Keratinocyte (primary cell): ENCODE data around the gene OARD1. TPM values are rescaled to one million over a fixed set of nuclear protein-coding genes. Genes with fewer than 3 reads are reported as not detected.

Experiments used
- DNase-seq: peaks from one replicate; pipeline ENCODE4 v3.0.0-alpha.2; 2011; ENCODE audit warnings: low read depth, missing footprints, low spot score
- FAIRE-seq: peaks from 2 replicates; lab custom pipeline; 2011; peaks lifted over from hg19 to GRCh38; lab: Jason Lieb, UNC
- H2AFZ ChIP-seq: 2 replicates; pipeline ENCODE4 v1.6.0; 2012; ENCODE audit warnings: low read length, control low read depth, inconsistent platforms; ENCODE audit not compliant: control insufficient read depth
- H3K27ac ChIP-seq: 2 replicates; pipeline ENCODE4 v1.5.1; 2011; ENCODE audit warnings: low read length; ENCODE audit not compliant: control insufficient read depth, insufficient read depth
- H3K27me3 ChIP-seq: 3 replicates; pipeline ENCODE4 v1.6.0; 2011; ENCODE audit warnings: low read length; ENCODE audit not compliant: control insufficient read depth, insufficient read depth; ENCODE audit errors: extremely low read depth
- H3K36me3 ChIP-seq, 2 experiments: 2 replicates in 1 of 2; 3 replicates in 1 of 2; pipeline ENCODE4 v1.5.1; 2011; ENCODE audit warnings: low read length in 2 of 2, mild to moderate bottlenecking in 1 of 2; ENCODE audit not compliant: control insufficient read depth in 2 of 2, insufficient read depth in 2 of 2; ENCODE audit errors: extremely low read depth in 1 of 2
- H3K4me1 ChIP-seq: 3 replicates; pipeline ENCODE4 v1.5.1; 2011; ENCODE audit warnings: low read length; ENCODE audit not compliant: control insufficient read depth, insufficient read depth; ENCODE audit errors: extremely low read depth
- H3K4me2 ChIP-seq: 3 replicates; pipeline ENCODE4 v1.6.0; 2011; ENCODE audit warnings: low read depth, low read length; ENCODE audit not compliant: control insufficient read depth, insufficient read depth; ENCODE audit errors: extremely low read depth
- H3K4me3 ChIP-seq, 3 experiments: fragments of 200-600 bp in 1 of 3; sonication (generic) in 1 of 3; 2 replicates in 2 of 3; 3 replicates in 1 of 3; pipeline ENCODE4 v1.5.1; 2011 to 2016; ENCODE audit warnings: low read length in 3 of 3, mild to moderate bottlenecking in 3 of 3, control low read depth in 2 of 3, inconsistent platforms in 1 of 3, low read depth in 1 of 3, mixed read lengths in 1 of 3, mixed run types in 1 of 3, moderate library complexity in 1 of 3; ENCODE audit not compliant: control insufficient read depth in 2 of 3, insufficient read depth in 2 of 3; ENCODE audit errors: extremely low read depth in 1 of 3
- H3K79me2 ChIP-seq: 2 replicates; pipeline ENCODE4 v1.6.0; 2012; ENCODE audit warnings: low read length; ENCODE audit not compliant: control insufficient read depth, insufficient read depth
- H3K9ac ChIP-seq: 3 replicates; pipeline ENCODE4 v1.6.0; 2011; ENCODE audit warnings: low read length; ENCODE audit not compliant: control insufficient read depth, insufficient read depth; ENCODE audit errors: extremely low read depth
- H3K9me1 ChIP-seq: 3 replicates; pipeline ENCODE4 v1.6.0; 2011; ENCODE audit warnings: low read length; ENCODE audit not compliant: control insufficient read depth, insufficient read depth; ENCODE audit errors: extremely low read depth
- H3K9me3 ChIP-seq: 2 replicates; pipeline ENCODE4 v1.5.1; 2012; ENCODE audit warnings: low read depth, low read length; ENCODE audit not compliant: control insufficient read depth
- H4K20me1 ChIP-seq: 3 replicates; pipeline ENCODE4 v1.6.0; 2011; ENCODE audit warnings: low read length; ENCODE audit not compliant: control insufficient read depth, insufficient read depth; ENCODE audit errors: extremely low read depth
- CTCF ChIP-seq, 3 experiments: IDR thresholded peaks in 1 of 3; conservative IDR thresholded peaks in 1 of 3; optimal IDR thresholded peaks in 1 of 3; 2 replicates in 2 of 3; 3 replicates in 1 of 3; pipeline versions ENCODE3 to v1.5.1; 2011; ENCODE audit warnings: low read length in 3 of 3, mild to moderate bottlenecking in 3 of 3, moderate library complexity in 2 of 3, control low read depth in 1 of 3, inconsistent platforms in 1 of 3; ENCODE audit not compliant: insufficient read depth in 2 of 3; ENCODE audit errors: extremely low read depth in 1 of 3
- EZH2 ChIP-seq: IDR thresholded peaks from one replicate; pipeline ENCODE4 v1.6.1; 2012; ENCODE audit warnings: inconsistent platforms, mild to moderate bottlenecking, low read length, moderate library complexity
- dilution Hi-C: fragments of 300-500 bp; cut with MboI; formaldehyde crosslinking; loops from one replicate; pipeline ENCODE4 v1.7.0; 2020; ENCODE audit warnings: low sequenced_read_pairs; ENCODE audit not compliant: extremely low pct_ligation_motif_present
- polyA plus RNA-seq, 5 experiments: library from polyadenylated mRNA; depleted of rRNA in 3 of 5; stranded (reverse) in 3 of 5; stranded (forward) in 1 of 5; unstranded in 1 of 5; fragments of >200 nt; gene quantifications; 1 replicate in 1 of 5; 2 replicates in 3 of 5; 3 replicates in 1 of 5; pipeline versions ENCODE4 v1.2.1 to v1.2.3, GENCODE V29; 2011 to 2012; ENCODE audit warnings: missing spikeins in 2 of 5, low read depth in 1 of 5, low replicate concordance in 1 of 5

OARD1 gene
- polyA plus RNA-seq, 1 donor (not counting 4 experiments of a cell fraction or from before 2014, with no cell fraction given), result 20.3 TPM

DNA sequence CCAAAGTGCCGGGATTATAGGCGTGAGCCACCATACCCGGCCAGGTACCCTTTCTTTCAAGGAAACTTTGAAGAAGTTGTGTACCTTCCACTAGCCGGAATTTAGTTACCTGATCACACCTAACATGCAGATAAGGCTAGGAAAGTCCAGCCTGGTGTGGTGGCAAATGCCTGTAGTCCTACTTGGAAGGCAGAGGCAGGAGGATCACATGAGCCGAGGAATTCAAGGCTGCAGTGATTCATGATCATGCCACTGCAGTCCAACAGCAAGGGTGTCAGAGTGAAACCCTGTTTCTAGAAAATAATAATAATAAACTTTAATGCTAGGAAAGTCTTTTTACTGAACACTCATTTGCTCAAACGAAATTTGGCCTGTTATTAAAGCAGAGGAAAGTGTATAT lies 21.6 kb upstream of the OARD1 start:
- Histone ChIP-seq H3K36me3 (peaks cover 16 to 46% of the 10 kb centered on the region in 2 experiments), H3K27ac (no peak overlapping the region), H3K9me3 (no peaks in the 10 kb centered on the region), H3K4me3 (no peak overlapping the region), H3K4me1 (peaks cover 13% of the 10 kb centered on the region), H2AFZ (no peak overlapping the region), H3K9me1 (no peaks in the 10 kb centered on the region), H3K9ac (no peak overlapping the region), H4K20me1 (no peaks in the 10 kb centered on the region), H3K4me2 (no peak overlapping the region), H3K79me2 (no peaks in the 10 kb centered on the region), H3K27me3 (no peaks in the 10 kb centered on the region)
- TF ChIP-seq EZH2 (no peak), CTCF (optimal IDR thresholded peaks at IDR 0.05 in 1 of 3, IDR thresholded peaks at IDR 0.05 in 1 of 3, conservative IDR thresholded peaks at IDR 0.05 in 1 of 3; ENCODE audit: extremely low read depth in 1 of 3, insufficient read depth in 2 of 3, low read length in 3 of 3) (no peak)
- DNase-seq (no peak), FAIRE-seq (no peak)
- dilution Hi-C loops, result loop anchor here (25.0 kb wide), 1 partner anchor 94 kb away; no protein-coding TSS in a partner anchor

DNA sequence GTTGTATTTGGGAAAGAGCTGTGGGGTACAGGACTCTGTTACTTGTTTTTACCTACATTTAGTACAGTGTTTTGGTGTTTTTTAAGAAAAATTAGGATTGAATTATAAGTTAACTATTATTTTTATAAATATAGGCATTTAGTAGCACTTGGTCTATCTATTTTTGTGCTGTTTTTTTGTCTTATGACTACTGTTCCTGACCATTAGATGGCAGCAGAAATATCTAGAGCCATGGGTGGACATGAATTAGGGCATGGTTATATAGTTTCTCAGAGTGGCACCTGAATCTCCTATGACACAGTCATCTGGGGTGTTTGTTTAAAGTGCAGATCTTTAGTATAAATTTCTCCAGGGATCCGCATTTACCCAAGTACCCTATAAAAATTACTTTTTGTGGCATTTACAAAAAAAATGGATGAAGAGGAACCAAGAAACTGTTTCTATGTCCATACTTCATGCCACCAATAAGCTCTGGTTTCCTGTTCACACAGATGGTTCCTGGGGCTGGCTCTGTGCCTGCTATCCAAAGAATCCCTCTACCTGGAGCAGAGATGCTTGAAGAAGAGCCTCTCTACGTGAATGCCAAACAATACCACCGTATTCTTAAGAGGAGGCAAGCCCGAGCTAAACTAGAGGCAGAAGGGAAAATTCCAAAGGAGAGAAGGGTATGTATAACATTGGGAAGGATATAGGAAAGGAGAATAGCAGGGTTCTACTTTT lies 20.4 kb upstream of the OARD1 start:
- H3K27ac ChIP-seq, result no peak overlapping the region
- FAIRE-seq, result no peak
- TF ChIP-seq EZH2 (no peak), CTCF (optimal IDR thresholded peaks at IDR 0.05 in 1 of 3, IDR thresholded peaks at IDR 0.05 in 1 of 3, conservative IDR thresholded peaks at IDR 0.05 in 1 of 3; ENCODE audit: extremely low read depth in 1 of 3, insufficient read depth in 2 of 3, low read length in 3 of 3) (peak in 2 of 3 experiments; percentile 28 to 46)

More for the DNA sequence above, 20.4 kb upstream of the OARD1 start:
- dilution Hi-C loops, result loop anchor here (25.0 kb wide), 1 partner anchor 95 kb away; no protein-coding TSS in a partner anchor
- Histone ChIP-seq H4K20me1 (no peaks in the 10 kb centered on the region), H3K4me2 (no peak overlapping the region), H3K9ac (no peak overlapping the region), H3K9me3 (no peaks in the 10 kb centered on the region), H3K79me2 (no peaks in the 10 kb centered on the region), H3K36me3 (peaks cover 13 to 40% of the 10 kb centered on the region in 2 experiments), H3K4me3 (no peak overlapping the region), H3K4me1 (peaks cover 6% of the 10 kb centered on the region), H2AFZ (no peak overlapping the region), H3K9me1 (no peaks in the 10 kb centered on the region), H3K27me3 (no peaks in the 10 kb centered on the region)
- no peak for DNase-seq
